Mesodermal cell (in vitro differentiated cells): Measurements from ENCODE around the gene JPT2.

Source experiments
- H3K27ac ChIP-seq: 2 replicates; pipeline ENCODE4 v1.7.0; 2013; ENCODE audit warnings: mild to moderate bottlenecking, low read depth, low read length, moderate library complexity; ENCODE audit not compliant: severe bottlenecking
- H3K36me3 ChIP-seq: 2 replicates; pipeline ENCODE4 v1.7.1; 2013; ENCODE audit warnings: mild to moderate bottlenecking, low read length, moderate library complexity; ENCODE audit not compliant: control insufficient read depth, insufficient read depth
- H3K4me1 ChIP-seq: one replicate; pipeline ENCODE4 v1.7.1; 2013; ENCODE audit warnings: mild to moderate bottlenecking, low read length; ENCODE audit not compliant: insufficient read depth, control insufficient read depth, poor library complexity, severe bottlenecking
- H3K4me3 ChIP-seq: 2 replicates; pipeline ENCODE4 v1.7.0; 2013; ENCODE audit warnings: low read length, control low read depth, mild to moderate bottlenecking; ENCODE audit not compliant: insufficient read depth, poor library complexity, severe bottlenecking; ENCODE audit errors: extremely low read depth
- H3K9me3 ChIP-seq: 2 replicates; pipeline ENCODE4 v1.7.1; 2013; ENCODE audit warnings: mild to moderate bottlenecking, low read length, moderate library complexity; ENCODE audit not compliant: control insufficient read depth
- WGBS, 2 experiments: methylation state at CpG; one replicate each; pipeline ENCODE4 v1.1.5; 2013; ENCODE audit warnings: missing lambda C conversion rate in 2 of 2; ENCODE audit not compliant: insufficient coverage in 2 of 2; 5-methylcytosine and 5-hydroxymethylcytosine counted together

Gene JPT2

DNA sequence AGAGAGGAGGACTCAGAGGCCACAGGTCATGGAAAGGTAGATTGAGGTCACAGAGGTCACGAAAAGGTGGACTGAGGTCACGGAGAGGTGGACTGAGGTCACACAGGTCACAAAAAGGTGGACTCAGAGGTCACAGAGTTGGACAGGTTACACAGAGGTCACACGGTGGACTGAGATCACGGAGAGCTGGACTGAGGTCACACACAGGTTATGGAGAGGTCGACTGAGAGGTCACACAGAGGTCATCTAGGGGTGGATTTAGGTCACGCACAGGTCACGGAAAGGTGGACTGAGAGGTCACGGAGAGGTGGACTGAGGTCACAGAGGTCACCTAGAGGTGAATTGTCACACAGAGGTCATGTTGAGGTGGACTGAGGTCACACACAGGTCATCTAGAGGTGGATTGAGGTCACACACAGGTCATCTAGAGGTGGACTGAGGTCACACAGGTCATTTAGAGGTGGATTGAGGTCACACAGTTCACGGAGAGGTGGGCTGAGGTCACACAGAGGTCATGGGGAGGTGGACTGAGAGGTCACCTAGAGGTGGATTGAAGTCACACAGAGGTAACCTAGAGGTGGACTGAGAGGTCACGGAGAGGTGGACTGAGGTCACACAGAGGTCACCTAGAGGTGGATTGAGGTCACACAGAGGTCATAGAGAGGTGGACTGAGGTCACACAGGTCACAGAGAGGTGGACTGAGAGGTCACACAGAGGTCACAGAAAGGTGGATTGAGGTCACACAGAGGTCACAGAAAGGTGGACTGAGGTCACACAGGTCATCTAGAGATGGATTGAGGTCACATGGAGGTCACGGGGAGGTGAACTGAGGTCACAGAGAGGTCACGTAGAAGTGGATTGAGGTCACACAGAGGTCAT is 26.7 kb upstream of the JPT2 start:
- Histone ChIP-seq H3K9me3 (no peaks in the 10 kb centered on the region), H3K4me1 (no peaks in the 10 kb centered on the region), H3K27ac (no peak overlapping the region), H3K4me3 (no peak overlapping the region), H3K36me3 (peaks cover 85% of the 10 kb centered on the region)
- WGBS, 2 experiments: 96% methylated on average over 12 of the region's 12 CpGs

DNA sequence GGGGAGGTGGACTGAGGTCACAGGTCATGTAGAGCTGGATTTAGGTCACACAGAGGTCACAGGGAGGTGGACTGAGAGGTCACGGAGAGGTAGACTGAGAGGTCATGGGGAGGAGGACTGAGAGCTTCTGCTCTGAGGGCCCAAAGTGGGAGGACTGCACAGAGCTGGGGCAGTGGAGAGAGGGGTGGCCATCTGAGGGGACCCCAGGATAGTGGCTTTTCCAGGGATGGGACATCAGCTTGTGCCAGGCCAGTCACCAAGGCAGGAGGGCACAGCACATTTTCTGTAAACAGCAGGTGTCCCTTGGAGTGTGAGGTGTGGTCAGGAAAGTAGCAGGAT is 26.1 kb upstream of the JPT2 start:
- H3K36me3 ChIP-seq: peaks cover 85% of the 10 kb centered on the region
- no peak overlapping the region for H3K4me3 ChIP-seq
- no peaks in the 10 kb centered on the region for H3K4me1 ChIP-seq
- H3K27ac ChIP-seq: no peak overlapping the region
- H3K9me3 ChIP-seq: no peaks in the 10 kb centered on the region
- 88 to 100% methylated on average over 1 of the region's 1 CpG for WGBS, 2 experiments

DNA sequence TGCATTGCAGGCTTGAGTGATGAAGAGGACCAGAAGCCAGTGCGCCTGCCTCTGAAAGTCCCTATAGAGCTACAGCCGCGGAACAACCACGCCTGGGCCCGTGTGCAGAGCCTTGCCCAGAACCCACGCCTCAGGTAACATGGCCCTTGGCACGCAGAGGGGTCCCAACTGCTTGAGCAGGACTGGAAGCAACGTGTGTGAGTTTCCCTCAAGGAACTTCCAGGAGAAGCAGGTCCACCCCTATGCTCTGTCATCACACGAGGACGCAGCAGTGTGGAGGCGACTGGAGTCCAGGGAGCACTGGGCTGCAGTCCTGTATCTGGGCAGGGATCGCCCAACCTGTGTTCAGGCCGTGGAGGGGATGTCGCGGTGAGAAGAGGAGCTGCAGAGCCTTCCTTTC is 25.1 kb upstream of the JPT2 start:
- no peak overlapping the region for H3K27ac ChIP-seq
- no peak overlapping the region for H3K4me3 ChIP-seq
- 95% methylated on average over 14 to 15 of the region's 15 CpGs for WGBS, 2 experiments
- peaks cover 79% of the 10 kb centered on the region for H3K36me3 ChIP-seq
- no peaks in the 10 kb centered on the region for H3K9me3 ChIP-seq
- no peaks in the 10 kb centered on the region for H3K4me1 ChIP-seq

- no peak overlapping the region for H3K27ac ChIP-seq
- 97% methylated on average over 27 to 32 of the region's 32 CpGs for whole genome bisulfite sequencing, 2 experiments
- H3K36me3 ChIP-seq: peaks cover 77% of the 10 kb centered on the region
- H3K9me3 ChIP-seq: no peaks in the 10 kb centered on the region
- H3K4me1 ChIP-seq: no peaks in the 10 kb centered on the region
- no peak overlapping the region for H3K4me3 ChIP-seq
Measured at GRCh38 chr16:1654505-1655268, 23.4 kb upstream of the JPT2 start.

DNA sequence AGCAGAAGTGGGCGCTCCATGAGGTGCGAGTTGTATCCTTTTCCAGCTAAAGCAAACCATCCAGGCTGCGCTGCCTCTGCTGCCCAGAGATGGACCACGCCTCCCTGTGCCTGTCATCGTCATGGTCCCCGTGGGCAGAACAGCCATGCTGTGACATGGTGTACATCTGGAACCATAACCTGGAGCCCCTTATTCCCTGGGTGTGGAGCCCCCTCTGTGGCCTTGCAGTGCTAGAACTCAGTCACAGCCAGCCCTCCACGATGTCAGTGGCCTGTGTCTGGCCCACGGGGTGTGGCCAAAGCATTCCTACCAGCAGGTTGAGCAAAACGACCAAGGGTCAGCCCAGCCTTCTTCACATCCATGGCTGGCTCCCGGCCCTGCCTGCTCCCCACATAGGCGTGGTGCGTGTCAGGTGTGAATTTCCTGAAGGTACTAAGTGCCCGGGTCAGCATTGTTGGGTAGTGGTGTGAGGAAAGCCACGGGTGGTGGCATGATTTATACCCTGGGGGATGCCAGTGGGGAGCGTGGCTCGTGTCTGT is 22.7 kb upstream of the JPT2 start:
- WGBS, 2 experiments: 92 to 98% methylated on average over 15 to 16 of the region's 16 CpGs
- H3K27ac ChIP-seq: no peak overlapping the region
- H3K4me3 ChIP-seq: no peak overlapping the region
- H3K9me3 ChIP-seq: no peaks in the 10 kb centered on the region
- H3K4me1 ChIP-seq: no peaks in the 10 kb centered on the region
- H3K36me3 ChIP-seq: peaks cover 78% of the 10 kb centered on the region

GRCh38 chr16:1655909-1656807 is 21.9 kb upstream of the JPT2 start:
- Histone ChIP-seq H3K4me1 (no peaks in the 10 kb centered on the region), H3K9me3 (no peaks in the 10 kb centered on the region), H3K36me3 (peaks cover 78% of the 10 kb centered on the region), H3K4me3 (no peak overlapping the region), H3K27ac (no peak overlapping the region)
- WGBS, 2 experiments: 96 to 98% methylated on average over 43 to 50 of the region's 52 CpGs

- 92 to 95% methylated on average over 22 to 23 of the region's 24 CpGs for WGBS, 2 experiments
- Histone ChIP-seq H3K27ac (no peak overlapping the region), H3K4me3 (no peak overlapping the region), H3K36me3 (peaks cover 76% of the 10 kb centered on the region), H3K9me3 (no peaks in the 10 kb centered on the region), H3K4me1 (no peaks in the 10 kb centered on the region)
Measured at GRCh38 chr16:1656808-1657617, 21.1 kb upstream of the JPT2 start.

DNA sequence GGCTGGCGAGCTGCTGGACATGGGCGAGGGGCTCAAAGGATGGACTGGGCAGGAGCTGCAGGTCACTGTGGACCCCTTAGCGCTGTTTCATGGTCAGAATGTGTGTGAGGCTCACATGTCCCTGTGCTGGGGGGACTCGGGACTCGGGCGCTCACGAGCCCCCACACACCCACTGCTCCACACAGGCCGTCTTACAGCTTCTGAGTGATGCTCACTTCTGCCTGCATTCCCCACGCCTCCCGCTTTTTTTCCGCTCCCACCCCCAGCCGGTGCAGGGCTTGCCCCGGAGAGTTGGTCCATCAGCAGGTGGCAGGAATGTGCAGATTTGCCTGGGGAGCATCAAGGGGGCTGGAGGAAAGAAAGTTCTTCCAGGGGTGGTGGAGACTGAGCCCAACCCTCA is 20.2 kb upstream of the JPT2 start:
- Histone ChIP-seq H3K27ac (no peak overlapping the region), H3K9me3 (no peaks in the 10 kb centered on the region), H3K36me3 (peaks cover 76% of the 10 kb centered on the region), H3K4me1 (no peaks in the 10 kb centered on the region), H3K4me3 (no peak overlapping the region)
- 98 to 100% methylated on average over 5 to 7 of the region's 13 CpGs for WGBS, 2 experiments

GRCh38 chr16:1659031-1659430 is 19.0 kb upstream of the JPT2 start:
- H3K4me3 ChIP-seq: no peak overlapping the region
- peaks cover 78% of the 10 kb centered on the region for H3K36me3 ChIP-seq
- WGBS, 2 experiments: 86 to 100% methylated on average over 1 to 2 of the region's 5 CpGs
- H3K9me3 ChIP-seq: no peaks in the 10 kb centered on the region
- no peak overlapping the region for H3K27ac ChIP-seq
- H3K4me1 ChIP-seq: no peaks in the 10 kb centered on the region

- H3K4me1 ChIP-seq: no peaks in the 10 kb centered on the region
- H3K36me3 ChIP-seq: peaks cover 75% of the 10 kb centered on the region
- 100% methylated on average over 2 of the region's 2 CpGs for WGBS, 2 experiments
- no peak overlapping the region for H3K4me3 ChIP-seq
- H3K9me3 ChIP-seq: no peaks in the 10 kb centered on the region
- H3K27ac ChIP-seq: no peak overlapping the region
Measured at GRCh38 chr16:1661826-1662225, 16.3 kb upstream of the JPT2 start.
